Measurements from ENCODE around the gene NTF4.

- TF ChIP-seq CTCF (conservative IDR thresholded peaks at IDR 0.05; ENCODE audit: low read depth, low read length): no peak
- TF ChIP-seq EZH2 (IDR thresholded peaks at IDR 0.05; ENCODE audit: borderline replicate concordance, low read depth, low read length, poor library complexity, severe bottlenecking): no peak
Observed at GRCh38 chr19:49111218-49111998, 46.8 kb upstream of the NTF4 start.

Data from A673 (cell line).